GM19023 (cell line): ENCODE measurements around the gene RBBP5.

Experiments
- ATAC-seq: cut with Tn5 transposase; IDR thresholded peaks from one replicate; pipeline ENCODE4 v1.9.1; 2021; ENCODE audit warnings: mild to moderate bottlenecking, moderate library complexity; ENCODE audit not compliant: unreplicated experiment

Gene RBBP5

GRCh38 chr1:205074513-205074912 is 47.3 kb downstream of the RBBP5 start:
- no peak for ATAC-seq

- no peak for ATAC-seq
These were observed 47.7 kb downstream of the RBBP5 start for GRCh38 chr1:205074084-205074483.

- no peak for ATAC-seq
These were observed 48.3 kb downstream of the RBBP5 start for GRCh38 chr1:205073511-205073910.

DNA sequence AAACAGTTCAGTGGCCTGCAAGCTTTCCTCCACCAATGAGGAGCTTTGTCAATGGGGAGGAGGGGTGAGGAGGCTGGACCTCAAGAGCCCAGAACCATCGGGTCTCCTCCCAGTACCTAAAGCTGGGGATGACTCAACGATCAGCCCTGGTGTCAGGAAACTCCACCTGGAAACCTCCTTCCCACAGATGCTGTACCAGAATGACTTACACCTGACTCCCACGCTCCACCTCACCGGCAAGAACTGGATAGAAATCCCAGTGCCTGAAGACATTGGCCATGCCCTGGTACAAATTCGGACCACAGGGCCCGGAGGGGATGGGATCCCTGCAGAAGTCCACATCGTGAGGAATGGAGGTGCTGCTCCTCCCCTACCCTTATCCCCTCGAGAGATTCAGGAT is 48.9 kb downstream of the RBBP5 start:
- no peak for ATAC-seq

DNA sequence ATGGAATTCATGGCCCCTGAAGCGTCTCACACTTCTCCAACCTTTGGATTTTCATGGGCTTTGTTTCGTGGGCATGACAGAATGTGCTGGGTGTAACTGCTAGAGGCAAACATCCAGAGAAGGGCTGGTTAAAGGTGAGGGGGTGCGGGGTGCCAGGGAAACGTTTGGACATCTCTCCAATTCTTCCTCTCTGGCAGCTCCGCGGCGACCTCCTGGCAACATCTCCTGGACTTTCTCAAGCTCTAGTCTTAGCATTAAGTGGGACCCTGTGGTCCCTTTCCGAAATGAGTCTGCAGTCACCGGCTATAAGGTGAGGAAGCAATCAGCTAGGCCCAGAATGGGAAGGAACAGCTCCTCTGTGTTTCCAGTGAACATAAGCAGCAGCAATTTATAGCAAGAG is 49.5 kb downstream of the RBBP5 start:
- ATAC-seq = no peak

DNA sequence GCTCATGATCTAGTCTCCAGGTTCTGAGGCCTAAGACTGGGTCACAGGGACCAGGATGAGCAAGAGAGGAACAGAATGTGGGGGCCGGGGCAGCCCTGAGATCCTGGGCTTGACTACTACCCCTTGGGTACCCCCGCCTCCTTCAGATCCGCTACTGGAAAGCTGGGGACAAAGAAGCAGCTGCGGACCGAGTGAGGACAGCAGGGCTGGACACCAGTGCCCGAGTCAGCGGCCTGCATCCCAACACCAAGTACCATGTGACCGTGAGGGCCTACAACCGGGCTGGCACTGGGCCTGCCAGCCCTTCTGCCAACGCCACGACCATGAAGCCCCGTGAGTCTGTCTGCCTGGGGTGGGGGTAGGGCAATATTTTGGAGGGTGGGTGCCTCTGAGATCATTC is 50.0 kb downstream of the RBBP5 start:
- ATAC-seq = no peak

DNA sequence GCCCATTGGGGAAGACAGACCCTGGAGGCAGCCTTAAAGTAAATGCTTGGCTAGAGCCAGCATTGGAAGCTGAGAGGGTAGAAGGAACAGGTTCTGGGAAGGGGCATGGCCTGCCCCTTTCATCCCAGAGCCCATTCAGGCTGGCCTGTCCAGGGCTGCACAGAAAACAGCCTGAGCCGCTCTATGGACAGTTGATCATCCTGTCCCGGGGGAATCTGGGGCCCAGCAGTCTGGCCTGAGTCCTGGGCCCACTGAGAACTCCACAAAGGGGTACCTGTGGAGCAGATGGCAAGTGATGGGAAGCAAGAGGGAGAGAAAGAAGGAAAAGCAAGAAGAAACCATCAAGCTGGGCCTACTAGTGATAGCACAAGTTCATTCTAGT is 50.8 kb downstream of the RBBP5 start:
- no peak for ATAC-seq

DNA sequence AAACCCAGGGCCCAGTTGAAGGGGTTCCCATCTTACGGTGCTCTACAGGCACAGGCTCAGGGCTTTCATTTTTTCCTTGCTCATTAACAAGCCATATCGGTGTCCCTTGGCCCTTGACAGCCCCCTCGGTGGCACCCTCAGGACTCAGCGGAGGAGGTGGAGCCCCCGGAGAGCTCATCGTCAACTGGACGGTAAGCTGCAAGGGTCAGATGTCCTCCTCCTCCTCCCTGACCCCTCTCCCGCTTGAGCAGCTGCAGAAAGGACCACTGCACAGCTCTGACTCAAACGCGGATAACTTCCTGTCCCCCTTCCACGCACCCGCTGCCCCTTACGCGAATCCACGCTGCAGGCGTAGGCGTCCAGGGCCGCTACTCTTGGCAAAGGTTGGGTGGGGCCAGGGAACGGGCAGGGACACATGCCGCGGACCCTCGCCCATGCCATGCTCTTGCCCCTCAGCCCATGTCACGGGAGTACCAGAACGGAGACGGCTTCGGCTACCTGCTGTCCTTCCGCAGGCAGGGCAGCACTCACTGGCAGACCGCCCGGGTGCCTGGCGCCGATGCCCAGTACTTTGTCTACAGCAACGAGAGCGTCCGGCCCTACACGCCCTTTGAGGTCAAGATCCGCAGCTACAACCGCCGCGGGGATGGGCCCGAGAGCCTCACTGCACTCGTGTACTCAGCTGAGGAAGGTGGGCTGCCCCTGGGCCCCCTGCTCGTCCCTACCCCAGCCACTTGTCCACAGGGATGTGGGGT is 52.2 kb downstream of the RBBP5 start:
- ATAC-seq = no peak

GRCh38 chr1:205068457-205069040 is 53.2 kb downstream of the RBBP5 start:
- no peak for ATAC-seq

DNA sequence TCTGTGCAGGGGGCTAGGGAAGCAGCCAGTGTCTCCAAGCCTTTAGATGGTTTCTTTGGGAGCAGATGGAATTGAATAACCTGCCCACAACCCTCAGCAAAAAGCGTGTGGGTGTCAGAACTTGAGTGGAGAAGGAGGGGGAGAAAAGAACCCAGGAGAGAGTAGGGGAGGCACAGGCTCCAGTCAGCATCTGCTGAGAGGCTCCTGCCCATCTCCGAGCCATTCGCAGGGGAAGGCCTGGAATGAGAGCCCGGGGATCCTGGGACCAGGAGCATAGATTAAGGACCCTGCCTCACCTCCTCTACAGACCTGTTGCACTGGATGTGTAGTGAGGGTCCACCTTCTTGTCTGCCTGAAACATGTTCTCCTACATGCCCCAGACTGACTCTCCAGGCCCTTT is 53.8 kb downstream of the RBBP5 start:
- ATAC-seq = no peak

GRCh38 chr1:205067031-205067430 is 54.7 kb downstream of the RBBP5 start:
- ATAC-seq = no peak

GRCh38 chr1:205066141-205066818 is 55.5 kb downstream of the RBBP5 start:
- ATAC-seq = no peak

DNA sequence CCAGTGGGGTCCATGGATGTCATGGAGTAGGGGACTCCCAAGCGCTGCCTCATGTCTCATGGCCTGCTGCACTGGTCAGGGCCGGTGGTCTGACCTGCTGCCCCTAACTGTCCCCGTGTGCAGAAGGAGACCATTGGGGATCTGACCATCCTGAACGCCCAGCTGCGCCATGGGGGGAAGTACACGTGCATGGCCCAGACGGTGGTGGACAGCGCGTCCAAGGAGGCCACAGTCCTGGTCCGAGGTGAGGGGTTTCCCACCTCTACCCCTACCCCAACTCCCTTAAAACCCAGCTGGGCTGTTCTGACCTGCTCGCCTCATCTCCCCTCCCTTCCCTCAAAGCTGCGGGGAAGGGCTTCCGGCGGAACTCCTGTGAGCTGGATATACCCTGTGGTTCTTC is 56.1 kb downstream of the RBBP5 start:
- ATAC-seq = no peak

GRCh38 chr1:205064741-205065316 is 56.9 kb downstream of the RBBP5 start:
- ATAC-seq = no peak

DNA sequence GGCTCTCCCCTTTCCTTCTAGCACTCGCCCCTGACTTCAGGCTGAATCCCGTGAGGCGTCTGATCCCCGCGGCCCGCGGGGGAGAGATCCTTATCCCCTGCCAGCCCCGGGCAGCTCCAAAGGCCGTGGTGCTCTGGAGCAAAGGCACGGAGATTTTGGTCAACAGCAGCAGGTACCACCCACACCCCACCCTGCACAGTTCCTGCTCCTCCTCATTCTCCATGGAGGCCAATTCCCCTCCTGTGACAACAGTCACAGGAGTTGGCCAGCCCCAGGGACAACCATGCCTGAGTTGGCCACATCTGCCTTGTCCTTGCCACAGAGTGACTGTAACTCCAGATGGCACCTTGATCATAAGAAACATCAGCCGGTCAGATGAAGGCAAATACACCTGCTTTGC is 57.5 kb downstream of the RBBP5 start:
- ATAC-seq = no peak

- no peak for ATAC-seq
These were observed 58.9 kb downstream of the RBBP5 start for GRCh38 chr1:205062895-205063294.

- ATAC-seq = no peak
These were observed 59.5 kb downstream of the RBBP5 start for GRCh38 chr1:205062319-205062718.

DNA sequence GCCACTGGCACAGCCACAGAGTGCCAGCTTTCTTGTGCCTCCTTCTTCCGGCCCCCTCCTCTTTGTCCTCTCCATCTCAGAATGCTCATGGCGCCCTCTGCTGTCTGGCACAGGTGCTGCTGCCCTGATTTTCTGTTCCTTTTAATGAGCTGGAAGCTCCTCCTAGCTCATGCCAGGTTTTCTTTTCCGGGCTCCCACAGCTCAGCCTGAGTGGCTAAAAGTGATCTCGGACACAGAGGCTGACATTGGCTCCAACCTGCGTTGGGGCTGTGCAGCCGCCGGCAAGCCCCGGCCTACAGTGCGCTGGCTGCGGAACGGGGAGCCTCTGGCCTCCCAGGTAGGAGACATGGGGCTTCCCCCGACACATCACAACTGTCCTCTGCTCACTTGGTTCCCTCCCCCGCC is 60.1 kb downstream of the RBBP5 start:
- ATAC-seq = no peak

GRCh38 chr1:205061227-205061626 is 60.6 kb downstream of the RBBP5 start:
- no peak for ATAC-seq

- ATAC-seq = no peak
These were observed 61.0 kb downstream of the RBBP5 start for GRCh38 chr1:205060746-205061145.

DNA sequence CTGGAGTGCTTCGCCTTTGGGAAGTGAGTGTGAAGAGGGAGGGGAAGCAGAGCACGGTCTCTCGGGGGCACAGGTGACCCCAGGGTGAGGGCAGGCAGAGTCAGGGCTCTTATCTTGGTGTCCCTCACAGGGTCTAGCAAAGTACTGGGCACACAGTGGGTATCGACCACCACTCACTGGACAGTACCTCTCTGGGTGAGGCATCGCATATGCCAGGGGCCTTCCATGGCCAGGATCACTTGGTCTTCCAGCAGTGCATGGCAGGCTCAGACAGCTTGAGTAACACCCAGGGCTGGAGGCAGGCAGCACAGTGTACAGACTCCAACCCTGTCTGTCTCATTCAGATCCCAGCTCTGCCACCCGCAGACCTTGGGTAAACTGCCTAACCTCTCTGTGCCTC is 62.1 kb downstream of the RBBP5 start:
- ATAC-seq = no peak

GRCh38 chr1:205058853-205059252 is 62.9 kb downstream of the RBBP5 start:
- no peak for ATAC-seq
